ENCODE data around the gene MEX3D. TPM values are rescaled to one million over a fixed set of nuclear protein-coding genes. Genes with fewer than 3 reads are reported as not detected.

Gene MEX3D
- total and polyA plus RNA-seq, 4 donors: 0.92 to 9.1 (median 5.2) TPM

GRCh38 chr19:1613808-1614570, 45.9 kb upstream of the MEX3D start:
- TF ChIP-seq REST (IDR thresholded peaks at IDR 0.05): no peak
- no peak for TF ChIP-seq FOXA2 (IDR thresholded peaks at IDR 0.05)
- TF ChIP-seq GABPA (IDR thresholded peaks at IDR 0.05 in 1 of 2, conservative IDR thresholded peaks at IDR 0.05 in 1 of 2): no peak
- TF ChIP-seq RAD21 (IDR thresholded peaks at IDR 0.05): no peak
- no peak for TF ChIP-seq YY1 (IDR thresholded peaks at IDR 0.05)
- TF ChIP-seq EGR1 (IDR thresholded peaks at IDR 0.05; ENCODE audit: low read depth in 2 of 2): no peak
- no peak for TF ChIP-seq CTCF (IDR thresholded peaks at IDR 0.05; ENCODE audit: low read depth, low read length, missing input control)
- no peak for TF ChIP-seq MAX (IDR thresholded peaks at IDR 0.05)
- no peak for TF ChIP-seq HNF4A (conservative IDR thresholded peaks at IDR 0.05)
- TF ChIP-seq FOXA1 (IDR thresholded peaks at IDR 0.05): no peak
- no peak for TF ChIP-seq TAF1 (conservative IDR thresholded peaks at IDR 0.05)
- TF ChIP-seq ZBTB33 (IDR thresholded peaks at IDR 0.05): no peak
- Histone ChIP-seq H3K4me3 (ENCODE audit: low read depth in 1 of 3, low read length in 3 of 3) (no peak overlapping the region), H3K9ac (ENCODE audit: low read depth in 1 of 2, low read length in 2 of 2) (no peak overlapping the region), H3K36me3 (ENCODE audit: control insufficient read depth in 4 of 4, insufficient read depth in 3 of 4, low read depth in 1 of 4, low read length in 3 of 4) (peaks cover 2 to 46% (median 15%) of the 10 kb centered on the region in 4 donors), H3K27me3 (ENCODE audit: control insufficient read depth in 4 of 4, insufficient read depth in 4 of 4, low read length in 3 of 4) (no peaks in the 10 kb centered on the region), H3K9me3 (ENCODE audit: control insufficient read depth in 4 of 4, low read length in 3 of 4) (no peaks in the 10 kb centered on the region), H3K4me1 (ENCODE audit: control insufficient read depth in 4 of 4, insufficient read depth in 4 of 4, low read length in 3 of 4) (peaks cover 0 to 2% (median 0%) of the 10 kb centered on the region in 4 donors), H3K27ac (ENCODE audit: low read depth in 1 of 2, low read length in 2 of 2) (no peak overlapping the region)
- 96% methylated on average over 32 of the region's 32 CpGs for WGBS
- no peak for DNase-seq (ENCODE audit: low spot score)

- Histone ChIP-seq H3K36me3 (ENCODE audit: control insufficient read depth in 4 of 4, insufficient read depth in 3 of 4, low read depth in 1 of 4, low read length in 3 of 4) (peaks cover 2 to 46% (median 14%) of the 10 kb centered on the region in 4 donors), H3K27me3 (ENCODE audit: control insufficient read depth in 4 of 4, insufficient read depth in 4 of 4, low read length in 3 of 4) (no peaks in the 10 kb centered on the region), H3K27ac (ENCODE audit: low read depth in 1 of 2, low read length in 2 of 2) (no peak overlapping the region), H3K4me3 (ENCODE audit: low read depth in 1 of 3, low read length in 3 of 3) (no peak overlapping the region), H3K9ac (ENCODE audit: low read depth in 1 of 2, low read length in 2 of 2) (no peak overlapping the region), H3K4me1 (ENCODE audit: control insufficient read depth in 4 of 4, insufficient read depth in 4 of 4, low read length in 3 of 4) (peaks cover 0 to 2% (median 0%) of the 10 kb centered on the region in 4 donors), H3K9me3 (ENCODE audit: control insufficient read depth in 4 of 4, low read length in 3 of 4) (no peaks in the 10 kb centered on the region)
- 89% methylated on average over 9 of the region's 9 CpGs for WGBS
- no peak for DNase-seq (ENCODE audit: low spot score)
- TF ChIP-seq RXRA (IDR thresholded peaks at IDR 0.05): no peak
- no peak for TF ChIP-seq ZBTB33 (IDR thresholded peaks at IDR 0.05)
- no peak for TF ChIP-seq NR2F2 (IDR thresholded peaks at IDR 0.05)
- TF ChIP-seq JUND (IDR thresholded peaks at IDR 0.05): no peak
- TF ChIP-seq GABPA (IDR thresholded peaks at IDR 0.05 in 1 of 2, conservative IDR thresholded peaks at IDR 0.05 in 1 of 2): no peak
- TF ChIP-seq FOXA2 (IDR thresholded peaks at IDR 0.05): no peak
- no peak for TF ChIP-seq MAX (IDR thresholded peaks at IDR 0.05)
- no peak for TF ChIP-seq SP1 (IDR thresholded peaks at IDR 0.05)
- no peak for TF ChIP-seq YY1 (IDR thresholded peaks at IDR 0.05)
- no peak for TF ChIP-seq EGR1 (IDR thresholded peaks at IDR 0.05; ENCODE audit: low read depth in 2 of 2)
- TF ChIP-seq TAF1 (conservative IDR thresholded peaks at IDR 0.05): no peak
- no peak for TF ChIP-seq HNF4A (conservative IDR thresholded peaks at IDR 0.05)
- no peak for TF ChIP-seq RAD21 (IDR thresholded peaks at IDR 0.05)
- no peak for TF ChIP-seq REST (IDR thresholded peaks at IDR 0.05)
Observed at GRCh38 chr19:1613146-1613545, 45.0 kb upstream of the MEX3D start.
